ENCODE measurements around the gene BMP10. TPM values are rescaled to one million over a fixed set of nuclear protein-coding genes. Genes with fewer than 3 reads are reported as not detected.

BMP10 gene
- total and polyA plus RNA-seq, 2 of the 8 experiments (the other 6 are each of a cell fraction or from before 2014, with no cell fraction given), result not detected

DNA sequence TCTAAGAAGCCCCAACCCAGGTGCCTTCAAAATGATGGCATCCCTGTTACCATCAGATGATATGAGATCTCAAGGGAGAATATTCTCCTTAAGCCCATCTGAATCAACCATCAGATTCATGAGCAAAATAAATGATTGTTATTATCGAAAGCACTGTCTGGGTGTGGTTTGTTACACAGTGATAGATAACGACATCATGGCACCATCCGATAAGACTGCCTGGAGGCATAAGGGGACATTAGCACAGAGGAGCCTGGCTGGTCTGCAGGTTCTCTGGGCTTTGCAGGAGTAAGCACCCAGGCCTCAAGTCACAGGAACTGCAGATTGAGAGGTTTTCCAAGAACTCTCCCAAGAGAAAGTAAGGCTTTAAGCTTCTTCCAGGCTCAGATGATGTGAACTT lies 15.6 kb downstream of the BMP10 start (continued):
- TF ChIP-seq JUN (IDR thresholded peaks at IDR 0.05; ENCODE audit: low read depth, low read length) (no peak), CBX8 (IDR thresholded peaks at IDR 0.05; ENCODE audit: borderline replicate concordance, low read depth, low read length) (no peak), TBP (IDR thresholded peaks at IDR 0.05; ENCODE audit: low read depth, low read length) (no peak), FOSL1 (IDR thresholded peaks at IDR 0.05; ENCODE audit: insufficient read depth, low read depth, low read length) (no peak), SIN3A (conservative IDR thresholded peaks at IDR 0.05 in 1 of 2, IDR thresholded peaks at IDR 0.05 in 1 of 2; ENCODE audit: low read depth in 1 of 2, low read length in 2 of 2) (no peak)
